ENCODE data around the gene SUPT3H.
"Not testable (repeated sequence)": the region's sequence is repeated elsewhere in the genome, so short reads cannot be mapped to it uniquely, and the experiment has no call there.

The SUPT3H gene

GRCh38 chr6:44868910-44869309 is 508.8 kb downstream of the SUPT3H start:
- Histone ChIP-seq H3K27me3 (ENCODE audit: control insufficient read depth in 1 of 2, insufficient read depth in 2 of 2, low read length in 2 of 2) (no peaks in the 10 kb centered on the region), H3K4me1 (ENCODE audit: control insufficient read depth, insufficient read depth, low read length) (no peaks in the 10 kb centered on the region), H3K27ac (ENCODE audit: low read length) (no peak overlapping the region), H3K36me3 (ENCODE audit: control insufficient read depth in 2 of 2, insufficient read depth in 2 of 2, low read length in 2 of 2) (no peaks in the 10 kb centered on the region), H3K9ac (ENCODE audit: low read length in 2 of 2) (no peak overlapping the region), H3K4me3 (ENCODE audit: low read length in 2 of 2) (no peak overlapping the region), H3K9me3 (ENCODE audit: control insufficient read depth in 2 of 2, low read length in 2 of 2) (no peaks in the 10 kb centered on the region)

- H3K9ac ChIP-seq (ENCODE audit: low read length in 2 of 2) = no peak overlapping the region
- H3K36me3 ChIP-seq (ENCODE audit: control insufficient read depth in 2 of 2, insufficient read depth in 2 of 2, low read length in 2 of 2) = no peaks in the 10 kb centered on the region
- H3K27me3 ChIP-seq (ENCODE audit: control insufficient read depth in 1 of 2, insufficient read depth in 2 of 2, low read length in 2 of 2) = no peaks in the 10 kb centered on the region
- no peak overlapping the region for H3K27ac ChIP-seq (ENCODE audit: low read length)
- H3K4me3 ChIP-seq (ENCODE audit: low read length in 2 of 2) = no peak overlapping the region
- no peaks in the 10 kb centered on the region for H3K9me3 ChIP-seq (ENCODE audit: control insufficient read depth in 2 of 2, low read length in 2 of 2)
- no peaks in the 10 kb centered on the region for H3K4me1 ChIP-seq (ENCODE audit: control insufficient read depth, insufficient read depth, low read length)
Observed at GRCh38 chr6:44868335-44868668, 509.4 kb downstream of the SUPT3H start.

- no peaks in the 10 kb centered on the region for H3K4me1 ChIP-seq (ENCODE audit: control insufficient read depth, insufficient read depth, low read length)
- H3K4me3 ChIP-seq (ENCODE audit: low read length in 2 of 2) = no peak overlapping the region
- no peaks in the 10 kb centered on the region for H3K9me3 ChIP-seq (ENCODE audit: control insufficient read depth in 2 of 2, low read length in 2 of 2)
- H3K9ac ChIP-seq (ENCODE audit: low read length in 2 of 2) = no peak overlapping the region
- no peak overlapping the region for H3K27ac ChIP-seq (ENCODE audit: low read length)
- no peaks in the 10 kb centered on the region for H3K27me3 ChIP-seq (ENCODE audit: control insufficient read depth in 1 of 2, insufficient read depth in 2 of 2, low read length in 2 of 2)
- no peaks in the 10 kb centered on the region for H3K36me3 ChIP-seq (ENCODE audit: control insufficient read depth in 2 of 2, insufficient read depth in 2 of 2, low read length in 2 of 2)
Observed at GRCh38 chr6:44867571-44868334, 510.0 kb downstream of the SUPT3H start.

GRCh38 chr6:44865184-44865583 is 512.5 kb downstream of the SUPT3H start:
- not testable (repeated sequence) for H3K9me3 ChIP-seq (ENCODE audit: control insufficient read depth in 2 of 2, low read length in 2 of 2); H3K27me3 ChIP-seq (ENCODE audit: control insufficient read depth in 1 of 2, insufficient read depth in 2 of 2, low read length in 2 of 2); H3K9ac ChIP-seq (ENCODE audit: low read length in 2 of 2); H3K36me3 ChIP-seq (ENCODE audit: control insufficient read depth in 2 of 2, insufficient read depth in 2 of 2, low read length in 2 of 2); H3K27ac ChIP-seq (ENCODE audit: low read length); H3K4me3 ChIP-seq (ENCODE audit: low read length in 2 of 2); H3K4me1 ChIP-seq (ENCODE audit: control insufficient read depth, insufficient read depth, low read length)

GRCh38 chr6:44859901-44860410 is 517.8 kb downstream of the SUPT3H start:
- no peak overlapping the region for H3K27ac ChIP-seq (ENCODE audit: low read length)

GRCh38 chr6:44858998-44859397 is 518.7 kb downstream of the SUPT3H start:
- no peaks in the 10 kb centered on the region for H3K4me1 ChIP-seq (ENCODE audit: control insufficient read depth, insufficient read depth, low read length)
- no peak overlapping the region for H3K9ac ChIP-seq (ENCODE audit: low read length in 2 of 2)
- H3K27ac ChIP-seq (ENCODE audit: low read length) = no peak overlapping the region
- no peaks in the 10 kb centered on the region for H3K36me3 ChIP-seq (ENCODE audit: control insufficient read depth in 2 of 2, insufficient read depth in 2 of 2, low read length in 2 of 2)
- no peaks in the 10 kb centered on the region for H3K27me3 ChIP-seq (ENCODE audit: control insufficient read depth in 1 of 2, insufficient read depth in 2 of 2, low read length in 2 of 2)
- no peaks in the 10 kb centered on the region for H3K9me3 ChIP-seq (ENCODE audit: control insufficient read depth in 2 of 2, low read length in 2 of 2)
- no peak overlapping the region for H3K4me3 ChIP-seq (ENCODE audit: low read length in 2 of 2)

More at GRCh38 chr6:44859901-44860410, 517.8 kb downstream of the SUPT3H start:
- H3K27me3 ChIP-seq (ENCODE audit: control insufficient read depth in 1 of 2, insufficient read depth in 2 of 2, low read length in 2 of 2) = no peaks in the 10 kb centered on the region
- no peaks in the 10 kb centered on the region for H3K9me3 ChIP-seq (ENCODE audit: control insufficient read depth in 2 of 2, low read length in 2 of 2)
- H3K4me1 ChIP-seq (ENCODE audit: control insufficient read depth, insufficient read depth, low read length) = no peaks in the 10 kb centered on the region
- no peak overlapping the region for H3K4me3 ChIP-seq (ENCODE audit: low read length in 2 of 2)
- H3K9ac ChIP-seq (ENCODE audit: low read length in 2 of 2) = no peak overlapping the region
- no peaks in the 10 kb centered on the region for H3K36me3 ChIP-seq (ENCODE audit: control insufficient read depth in 2 of 2, insufficient read depth in 2 of 2, low read length in 2 of 2)

- no peaks in the 10 kb centered on the region for H3K4me1 ChIP-seq (ENCODE audit: control insufficient read depth, insufficient read depth, low read length)
- no peaks in the 10 kb centered on the region for H3K27me3 ChIP-seq (ENCODE audit: control insufficient read depth in 1 of 2, insufficient read depth in 2 of 2, low read length in 2 of 2)
- no peak overlapping the region for H3K9ac ChIP-seq (ENCODE audit: low read length in 2 of 2)
- no peak overlapping the region for H3K27ac ChIP-seq (ENCODE audit: low read length)
- H3K36me3 ChIP-seq (ENCODE audit: control insufficient read depth in 2 of 2, insufficient read depth in 2 of 2, low read length in 2 of 2) = no peaks in the 10 kb centered on the region
- H3K4me3 ChIP-seq (ENCODE audit: low read length in 2 of 2) = no peak overlapping the region
- H3K9me3 ChIP-seq (ENCODE audit: control insufficient read depth in 2 of 2, low read length in 2 of 2) = no peaks in the 10 kb centered on the region
Observed at GRCh38 chr6:44856479-44856878, 521.3 kb downstream of the SUPT3H start.

- Histone ChIP-seq H3K9ac (ENCODE audit: low read length in 2 of 2) (no peak overlapping the region), H3K4me3 (ENCODE audit: low read length in 2 of 2) (no peak overlapping the region)
Observed at GRCh38 chr6:44855562-44856411, 521.9 kb downstream of the SUPT3H start.

GRCh38 chr6:44854712-44855443 is 522.9 kb downstream of the SUPT3H start:
- no peaks in the 10 kb centered on the region for H3K36me3 ChIP-seq (ENCODE audit: control insufficient read depth in 2 of 2, insufficient read depth in 2 of 2, low read length in 2 of 2)
- no peaks in the 10 kb centered on the region for H3K9me3 ChIP-seq (ENCODE audit: control insufficient read depth in 2 of 2, low read length in 2 of 2)
- H3K9ac ChIP-seq (ENCODE audit: low read length in 2 of 2) = no peak overlapping the region
- no peaks in the 10 kb centered on the region for H3K4me1 ChIP-seq (ENCODE audit: control insufficient read depth, insufficient read depth, low read length)
- no peaks in the 10 kb centered on the region for H3K27me3 ChIP-seq (ENCODE audit: control insufficient read depth in 1 of 2, insufficient read depth in 2 of 2, low read length in 2 of 2)
- H3K4me3 ChIP-seq (ENCODE audit: low read length in 2 of 2) = no peak overlapping the region
- H3K27ac ChIP-seq (ENCODE audit: low read length) = no peak overlapping the region

More at GRCh38 chr6:44855562-44856411, 521.9 kb downstream of the SUPT3H start:
- Histone ChIP-seq H3K9me3 (ENCODE audit: control insufficient read depth in 2 of 2, low read length in 2 of 2) (no peaks in the 10 kb centered on the region), H3K27ac (ENCODE audit: low read length) (no peak overlapping the region), H3K27me3 (ENCODE audit: control insufficient read depth in 1 of 2, insufficient read depth in 2 of 2, low read length in 2 of 2) (no peaks in the 10 kb centered on the region), H3K4me1 (ENCODE audit: control insufficient read depth, insufficient read depth, low read length) (no peaks in the 10 kb centered on the region), H3K36me3 (ENCODE audit: control insufficient read depth in 2 of 2, insufficient read depth in 2 of 2, low read length in 2 of 2) (no peaks in the 10 kb centered on the region)

GRCh38 chr6:44851176-44851575 is 526.6 kb downstream of the SUPT3H start:
- Histone ChIP-seq H3K27me3 (ENCODE audit: control insufficient read depth in 1 of 2, insufficient read depth in 2 of 2, low read length in 2 of 2) (no peaks in the 10 kb centered on the region), H3K36me3 (ENCODE audit: control insufficient read depth in 2 of 2, insufficient read depth in 2 of 2, low read length in 2 of 2) (no peaks in the 10 kb centered on the region), H3K9me3 (ENCODE audit: control insufficient read depth in 2 of 2, low read length in 2 of 2) (no peaks in the 10 kb centered on the region), H3K4me3 (ENCODE audit: low read length in 2 of 2) (no peak overlapping the region), H3K27ac (ENCODE audit: low read length) (no peak overlapping the region), H3K9ac (ENCODE audit: low read length in 2 of 2) (no peak overlapping the region), H3K4me1 (ENCODE audit: control insufficient read depth, insufficient read depth, low read length) (no peaks in the 10 kb centered on the region)
